Naive B cell (primary cell): ENCODE measurements around the gene HSBP1L1. TPM values are rescaled to one million over a fixed set of nuclear protein-coding genes. Genes with fewer than 3 reads are reported as not detected.

Experiments used
- ATAC-seq, 2 donors: fragments of 150-1000 bp; cut with Tn5 transposase; 2 replicates each; pipeline ENCODE4 v1.10.0; 2021; ENCODE audit warnings: low read depth in 2 of 2, mild to moderate bottlenecking in 2 of 2, moderate library complexity in 2 of 2
- DNase-seq: peaks from one replicate; pipeline ENCODE4 v3.0.0; 2022
- H3K27ac Mint-ChIP-seq, 6 donors: one replicate each; pipeline ENCODE4 v1.8.0; 2020 to 2022; ENCODE audit warnings: mild to moderate bottlenecking in 6 of 6, mixed read lengths in 6 of 6, moderate library complexity in 5 of 6, inconsistent platforms in 2 of 6
- H3K27me3 Mint-ChIP-seq, 3 donors: one replicate each; pipeline ENCODE4 v1.8.0; 2021 to 2022; ENCODE audit warnings: mixed read lengths in 3 of 3, mild to moderate bottlenecking in 1 of 3
- H3K36me3 Mint-ChIP-seq, 2 donors: one replicate each; pipeline ENCODE4 v1.8.0; 2020 to 2022; ENCODE audit warnings: mixed read lengths in 2 of 2, inconsistent platforms in 1 of 2, mild to moderate bottlenecking in 1 of 2
- H3K4me1 Mint-ChIP-seq, 3 donors: one replicate each; pipeline ENCODE4 v1.8.0; 2020 to 2022; ENCODE audit warnings: mixed read lengths in 3 of 3, inconsistent platforms in 1 of 3, mild to moderate bottlenecking in 1 of 3, moderate library complexity in 1 of 3
- H3K4me3 Mint-ChIP-seq, 8 donors: one replicate each; pipeline ENCODE4 v1.8.0; 2020 to 2022; ENCODE audit warnings: mild to moderate bottlenecking in 8 of 8, mixed read lengths in 8 of 8, moderate library complexity in 8 of 8, inconsistent platforms in 2 of 8
- H3K9me3 Mint-ChIP-seq, 7 donors: one replicate each; pipeline ENCODE4 v1.8.0; 2020 to 2022; ENCODE audit warnings: mixed read lengths in 7 of 7, mild to moderate bottlenecking in 5 of 7, inconsistent platforms in 2 of 7, moderate library complexity in 1 of 7
- polyA plus RNA-seq, 6 donors: library from polyadenylated mRNA; unstranded; fragments of 300-500 nt; fragmentation: Illumina TruSeq; gene quantifications; one replicate each; pipeline ENCODE4 v1.2.3, GENCODE V29; 2021; ENCODE audit warnings: low read depth in 6 of 6

Gene HSBP1L1
- polyA plus RNA-seq = 10 to 100 TPM in 1 of 6 donors, 1 to 10 TPM in 5; 1.8 to 10.5 (median 4.5) TPM

- Mint-ChIP-seq H3K36me3 (no peaks in the 10 kb centered on the region), H3K9me3 (no peaks in the 10 kb centered on the region)
These were observed at the start of gene HSBP1L1 for GRCh38 chr18:79964330-79965118. HSBP1L1 (plus strand) TSS chr18:79964643; CDS start chr18:79964736, 93 bp downstream.

DNA sequence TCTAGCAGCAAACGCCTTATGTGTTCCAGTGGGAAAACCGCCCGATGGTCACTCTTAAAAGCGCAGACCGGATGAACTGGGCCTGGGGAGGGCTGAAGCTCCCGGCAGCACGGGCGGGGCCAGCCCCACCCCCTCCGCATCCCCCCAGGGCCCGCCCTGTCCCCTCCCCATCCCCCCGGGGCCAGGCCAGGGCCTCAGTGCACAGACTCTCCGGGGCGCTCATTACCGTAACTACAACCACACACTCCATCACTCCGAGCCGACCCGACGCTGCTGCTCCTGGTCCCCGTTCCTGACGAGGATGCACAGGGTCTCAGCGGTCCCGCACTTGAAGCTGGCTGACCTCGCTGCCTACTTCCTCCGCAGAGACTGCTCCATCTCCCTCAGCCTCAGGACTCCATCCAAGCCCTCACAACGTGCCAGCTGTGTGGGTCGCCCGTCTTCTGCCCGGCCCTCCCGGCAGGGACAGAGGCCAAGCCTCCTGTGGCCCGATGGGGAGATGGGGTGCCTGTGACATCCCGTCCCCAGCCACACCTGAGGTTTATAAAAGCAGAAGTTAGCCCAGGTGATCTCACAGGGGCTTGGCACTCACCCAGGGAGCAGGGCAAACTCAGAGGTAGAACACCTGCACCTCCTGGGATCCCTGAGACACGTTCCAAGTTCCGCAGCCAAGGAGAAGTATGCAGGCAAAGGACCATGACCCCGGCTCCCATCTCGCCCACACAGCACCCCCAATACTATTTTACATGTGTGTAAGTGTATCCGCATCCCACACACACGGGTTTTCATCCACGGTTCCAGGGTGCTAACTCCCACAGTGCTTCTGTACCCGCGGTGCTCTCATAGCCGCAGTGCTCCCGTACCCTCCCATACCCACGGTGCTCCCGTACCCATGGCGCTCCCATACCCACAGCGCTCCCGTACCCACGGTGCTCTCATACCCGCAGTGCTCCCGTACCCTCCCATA, 49.0 kb upstream of the HSBP1L1 start:
- ATAC-seq (no peak), DNase-seq (no peak)
- H3K4me1 Mint-ChIP-seq = peaks cover 30 to 34% (median 33%) of the 10 kb centered on the region in 3 donors
- peak overlapping the region in 1 of 8 donors; percentile 37 for H3K4me3 Mint-ChIP-seq
- H3K27ac Mint-ChIP-seq = peak overlapping the region in 3 of 6 donors; percentile 24 to 78 (median 44)
- no peaks in the 10 kb centered on the region for H3K27me3 Mint-ChIP-seq
- H3K36me3 Mint-ChIP-seq = peaks cover 6 to 41% of the 10 kb centered on the region in 2 donors
- peaks cover 0 to 3% (median 0%) of the 10 kb centered on the region in 7 donors for H3K9me3 Mint-ChIP-seq

More at GRCh38 chr18:79964330-79965118, at the start of gene HSBP1L1:
- peak; percentile 82 to 90 for ATAC-seq
- Mint-ChIP-seq H3K27me3 (peaks cover 0 to 15% (median 14%) of the 10 kb centered on the region in 3 donors), H3K4me1 (peaks cover 20 to 32% (median 23%) of the 10 kb centered on the region in 3 donors), H3K4me3 (peak within 1 kb of the TSS; percentile 69 to 87 (median 80)), H3K27ac (peak within 1 kb of the TSS in 4 of 6 donors; percentile 12 to 91 (median 49))
- DNase-seq = peak; percentile 64

GRCh38 chr18:79916128-79916494, 48.3 kb upstream of the HSBP1L1 start:
- DNase-seq (no peak), ATAC-seq (no peak)
- peaks cover 0 to 3% (median 0%) of the 10 kb centered on the region in 7 donors for H3K9me3 Mint-ChIP-seq
- peaks cover 6 to 41% of the 10 kb centered on the region in 2 donors for H3K36me3 Mint-ChIP-seq
- H3K4me1 Mint-ChIP-seq = peaks cover 30 to 34% (median 33%) of the 10 kb centered on the region in 3 donors
- peak overlapping the region in 1 of 8 donors; percentile 60 for H3K4me3 Mint-ChIP-seq
- peak overlapping the region in 1 of 6 donors; percentile 81 for H3K27ac Mint-ChIP-seq
- no peaks in the 10 kb centered on the region for H3K27me3 Mint-ChIP-seq

DNA sequence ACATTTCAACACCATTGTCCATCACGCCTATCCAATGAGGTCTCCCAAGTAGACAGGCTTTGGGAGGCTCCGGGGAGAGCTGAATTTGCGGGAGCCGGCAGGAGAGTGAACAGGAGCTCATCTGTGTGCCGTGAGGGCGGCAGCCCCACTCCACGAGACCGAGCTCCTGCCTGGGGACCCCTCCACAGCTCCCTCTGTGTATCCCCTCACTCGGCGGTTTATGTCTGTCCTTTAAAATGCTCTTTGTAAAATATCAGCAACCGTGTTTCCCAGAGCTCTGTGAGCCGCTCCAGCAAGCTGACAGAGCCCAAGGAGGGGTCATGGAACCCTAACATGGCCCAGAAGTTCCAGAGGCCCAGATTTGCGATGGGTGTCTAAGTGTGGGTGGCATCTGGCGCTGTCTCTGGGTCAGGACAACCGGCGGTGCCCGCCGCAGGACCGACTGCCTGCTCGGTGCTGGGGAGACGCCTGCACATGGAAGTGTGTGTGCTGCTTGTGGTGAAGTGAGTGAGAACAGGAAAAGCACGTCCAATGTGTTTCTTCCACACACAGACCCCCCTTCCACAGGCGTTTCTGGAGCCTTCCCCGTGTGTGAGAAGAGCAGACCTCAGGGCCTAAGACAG, 47.8 kb upstream of the HSBP1L1 start:
- Mint-ChIP-seq H3K4me1 (peaks cover 30 to 34% (median 33%) of the 10 kb centered on the region in 3 donors), H3K9me3 (peaks cover 0 to 3% (median 0%) of the 10 kb centered on the region in 7 donors), H3K4me3 (no peak overlapping the region), H3K27ac (peak overlapping the region in 2 of 6 donors; percentile 41 to 81), H3K36me3 (peaks cover 6 to 42% of the 10 kb centered on the region in 2 donors), H3K27me3 (no peaks in the 10 kb centered on the region)
- ATAC-seq (no peak), DNase-seq (no peak)

DNA sequence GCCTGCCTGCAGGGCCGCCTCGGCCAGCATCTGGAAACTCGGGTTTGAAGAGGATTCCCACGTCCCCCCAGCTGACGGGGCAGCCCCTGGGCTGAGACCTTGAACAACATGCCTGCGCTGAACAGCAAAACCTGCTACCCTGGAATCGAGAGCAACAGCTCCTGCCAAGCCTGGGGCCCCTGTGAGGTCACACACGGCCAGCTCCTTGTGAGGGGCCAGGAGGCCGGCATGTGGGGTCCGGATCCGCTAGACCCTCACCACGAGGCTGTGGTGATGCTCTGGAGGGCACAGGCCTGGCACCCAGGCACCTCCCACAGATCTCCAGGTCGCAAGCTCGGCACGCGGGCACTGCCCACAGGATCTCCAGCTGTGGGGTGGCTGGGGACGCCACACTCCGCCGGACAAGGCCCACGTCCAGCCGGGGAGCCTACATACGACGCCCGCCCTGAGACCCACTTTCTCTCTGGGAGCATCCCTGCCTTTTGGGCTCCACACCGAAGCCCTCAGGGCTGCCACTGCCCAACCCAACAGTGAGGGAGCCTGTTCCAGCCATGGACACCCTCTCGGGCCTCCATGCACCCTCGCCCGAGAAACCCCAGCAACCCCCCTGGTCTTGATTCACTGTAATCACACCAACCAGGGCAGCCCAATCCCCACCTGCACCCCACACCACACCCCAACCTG, 47.1 kb upstream of the HSBP1L1 start:
- H3K27me3 Mint-ChIP-seq = no peaks in the 10 kb centered on the region
- H3K9me3 Mint-ChIP-seq = peaks cover 0 to 3% (median 0%) of the 10 kb centered on the region in 7 donors
- peak overlapping the region in 1 of 6 donors; percentile 75 for H3K27ac Mint-ChIP-seq
- DNase-seq (no peak), ATAC-seq (no peak)
- H3K4me1 Mint-ChIP-seq = peaks cover 27 to 34% (median 33%) of the 10 kb centered on the region in 3 donors
- H3K36me3 Mint-ChIP-seq = peaks cover 6 to 48% of the 10 kb centered on the region in 2 donors
- no peak overlapping the region for H3K4me3 Mint-ChIP-seq

DNA sequence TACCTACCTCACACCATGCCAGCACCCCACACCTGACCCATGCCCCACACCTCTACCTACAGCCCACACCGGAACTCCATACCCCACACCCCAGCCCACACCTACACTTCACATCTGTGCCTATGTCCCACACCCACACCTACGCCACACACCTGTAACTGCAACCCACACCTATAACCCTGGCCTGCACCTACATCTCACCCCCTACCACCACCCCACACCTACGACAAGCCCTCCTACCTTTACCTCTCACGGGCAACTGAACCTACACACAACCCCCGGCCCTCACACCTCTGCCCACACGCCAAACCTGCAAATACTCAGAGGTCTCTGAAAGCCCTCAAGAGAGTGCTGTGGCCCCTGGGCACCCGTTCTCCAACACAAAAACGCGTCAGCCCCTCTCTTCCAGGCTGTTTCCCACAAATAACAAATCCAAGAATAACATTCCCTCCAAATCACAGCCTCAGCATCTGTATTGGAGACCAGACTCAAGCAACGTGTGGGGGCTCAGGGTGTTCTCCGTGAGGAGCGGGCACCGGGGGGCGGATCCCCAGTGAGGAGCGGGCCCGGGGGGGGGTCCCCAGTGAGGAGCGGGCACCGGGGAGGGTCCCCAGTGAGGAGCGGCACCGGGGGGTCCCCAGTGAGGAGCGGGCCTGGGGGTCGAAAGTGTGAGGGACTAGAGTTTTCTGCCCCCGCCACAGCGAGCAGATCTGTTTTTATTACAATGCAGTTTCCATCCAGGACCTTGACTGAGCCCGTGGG, 46.4 kb upstream of the HSBP1L1 start:
- Mint-ChIP-seq H3K36me3 (peaks cover 6 to 51% of the 10 kb centered on the region in 2 donors), H3K27ac (peak overlapping the region in 1 of 6 donors; percentile 75), H3K4me1 (peaks cover 20 to 30% (median 30%) of the 10 kb centered on the region in 3 donors), H3K27me3 (no peaks in the 10 kb centered on the region), H3K9me3 (peaks cover 0 to 3% (median 0%) of the 10 kb centered on the region in 7 donors), H3K4me3 (peak overlapping the region in 1 of 8 donors; percentile 59)
- no peak for ATAC-seq
- no peak for DNase-seq

DNA sequence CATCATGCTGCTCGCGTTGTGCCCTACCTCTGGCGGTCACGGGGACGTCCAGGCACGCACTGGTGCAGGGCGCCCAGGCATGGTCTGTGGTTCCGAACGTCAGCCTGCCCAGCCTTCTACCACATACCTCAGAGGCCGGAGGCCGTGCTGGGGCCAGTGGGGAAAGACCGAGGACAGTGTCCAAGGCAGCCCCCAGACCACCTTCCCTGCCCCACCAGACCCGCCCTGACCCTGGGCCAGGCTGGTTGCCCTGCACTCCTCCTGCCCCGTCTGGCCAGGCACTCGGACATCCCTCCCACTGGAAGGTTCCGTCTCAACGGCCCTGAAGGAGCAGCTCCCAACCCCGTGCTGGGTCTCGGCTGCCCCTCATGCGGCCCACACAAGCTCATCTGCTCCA, 45.8 kb upstream of the HSBP1L1 start:
- peaks cover 14 to 24% (median 24%) of the 10 kb centered on the region in 3 donors for H3K4me1 Mint-ChIP-seq
- peaks cover 5 to 50% of the 10 kb centered on the region in 2 donors for H3K36me3 Mint-ChIP-seq
- no peak overlapping the region for H3K4me3 Mint-ChIP-seq
- no peaks in the 10 kb centered on the region for H3K27me3 Mint-ChIP-seq
- no peak for ATAC-seq
- peaks cover 0 to 3% (median 0%) of the 10 kb centered on the region in 7 donors for H3K9me3 Mint-ChIP-seq
- no peak overlapping the region for H3K27ac Mint-ChIP-seq
- DNase-seq = no peak

- Mint-ChIP-seq H3K36me3 (peaks cover 9 to 53% of the 10 kb centered on the region in 2 donors), H3K4me3 (no peak overlapping the region), H3K4me1 (peaks cover 10 to 25% (median 21%) of the 10 kb centered on the region in 3 donors), H3K9me3 (peaks cover 0 to 3% (median 0%) of the 10 kb centered on the region in 7 donors), H3K27ac (no peak overlapping the region), H3K27me3 (no peaks in the 10 kb centered on the region)
- no peak for DNase-seq
- ATAC-seq = no peak
These were observed 45.4 kb upstream of the HSBP1L1 start for GRCh38 chr18:79919089-79919488.

GRCh38 chr18:79921984-79922965, 42.2 kb upstream of the HSBP1L1 start:
- DNase-seq (no peak), ATAC-seq (peak in 1 of 2 donors; percentile 43)
- Mint-ChIP-seq H3K9me3 (peaks cover 0 to 3% (median 0%) of the 10 kb centered on the region in 7 donors), H3K36me3 (peaks cover 11 to 32% of the 10 kb centered on the region in 2 donors), H3K4me1 (peaks cover 0 to 21% (median 7%) of the 10 kb centered on the region in 3 donors), H3K4me3 (no peak overlapping the region), H3K27ac (peak overlapping the region in 2 of 6 donors; percentile 52 to 59), H3K27me3 (no peaks in the 10 kb centered on the region)

DNA sequence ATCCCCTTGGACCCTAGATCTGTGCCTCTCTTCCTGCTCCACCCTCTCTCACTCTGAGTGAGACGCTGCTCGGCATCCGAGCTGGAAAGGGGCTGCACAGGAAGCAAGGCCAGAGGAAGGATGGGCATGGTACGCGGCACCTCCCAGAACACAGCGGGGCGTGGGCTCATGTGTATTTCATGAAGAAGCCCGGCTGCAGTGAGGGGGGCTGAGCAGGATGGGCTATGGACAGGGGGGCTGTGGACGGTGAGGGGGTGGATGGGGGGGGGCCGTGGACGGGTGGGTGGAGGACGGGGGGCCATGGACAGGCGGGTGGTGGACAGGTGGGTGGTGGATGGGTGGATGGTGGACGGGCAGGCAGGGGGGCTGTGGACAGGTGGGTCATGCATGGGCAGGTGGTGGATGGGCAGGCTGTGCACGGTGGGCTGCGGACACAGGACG, 41.5 kb upstream of the HSBP1L1 start:
- no peak for ATAC-seq
- Mint-ChIP-seq H3K36me3 (peaks cover 11 to 32% of the 10 kb centered on the region in 2 donors), H3K9me3 (peaks cover 0 to 2% (median 0%) of the 10 kb centered on the region in 7 donors), H3K27me3 (no peaks in the 10 kb centered on the region), H3K4me3 (no peak overlapping the region), H3K4me1 (peaks cover 0 to 23% (median 7%) of the 10 kb centered on the region in 3 donors), H3K27ac (peak overlapping the region in 1 of 6 donors; percentile 45)
- no peak for DNase-seq
